ENCODE measurements around the gene WTIP. TPM values are rescaled to one million over a fixed set of nuclear protein-coding genes. Genes with fewer than 3 reads are reported as not detected.

The WTIP gene
- total RNA-seq, 1 donor from 2014 or later = 127 TPM

- peak in 1 of 2 donors; percentile 68 for DNase-seq (ENCODE audit: low spot score in 2 of 2)
- H3K4me3 ChIP-seq = peak overlapping the region; percentile 88 to 98
- H3K27ac ChIP-seq = peak overlapping the region; percentile 66 to 95
- TF ChIP-seq, protein P1, sequence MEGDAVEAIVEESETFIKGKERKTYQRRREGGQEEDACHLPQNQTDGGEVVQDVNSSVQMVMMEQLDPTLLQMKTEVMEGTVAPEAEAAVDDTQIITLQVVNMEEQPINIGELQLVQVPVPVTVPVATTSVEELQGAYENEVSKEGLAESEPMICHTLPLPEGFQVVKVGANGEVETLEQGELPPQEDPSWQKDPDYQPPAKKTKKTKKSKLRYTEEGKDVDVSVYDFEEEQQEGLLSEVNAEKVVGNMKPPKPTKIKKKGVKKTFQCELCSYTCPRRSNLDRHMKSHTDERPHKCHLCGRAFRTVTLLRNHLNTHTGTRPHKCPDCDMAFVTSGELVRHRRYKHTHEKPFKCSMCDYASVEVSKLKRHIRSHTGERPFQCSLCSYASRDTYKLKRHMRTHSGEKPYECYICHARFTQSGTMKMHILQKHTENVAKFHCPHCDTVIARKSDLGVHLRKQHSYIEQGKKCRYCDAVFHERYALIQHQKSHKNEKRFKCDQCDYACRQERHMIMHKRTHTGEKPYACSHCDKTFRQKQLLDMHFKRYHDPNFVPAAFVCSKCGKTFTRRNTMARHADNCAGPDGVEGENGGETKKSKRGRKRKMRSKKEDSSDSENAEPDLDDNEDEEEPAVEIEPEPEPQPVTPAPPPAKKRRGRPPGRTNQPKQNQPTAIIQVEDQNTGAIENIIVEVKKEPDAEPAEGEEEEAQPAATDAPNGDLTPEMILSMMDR (IDR thresholded peaks at IDR 0.05) = no peak
- H3K4me1 ChIP-seq = peaks cover 6 to 18% of the 10 kb centered on the region in 2 donors
- H3K36me3 ChIP-seq = no peaks in the 10 kb centered on the region
- no peaks in the 10 kb centered on the region for H3K27me3 ChIP-seq
- no peaks in the 10 kb centered on the region for H3K9me3 ChIP-seq
- intact Hi-C loops (cut with DNase I) = loop anchor here (1.0 to 10.0 kb wide), 7 partner anchors 19 to 307 kb away; partner anchors contain the start of genes GARRE1, LSM14A and UBA2
Observed at GRCh38 chr19:34481861-34482379, 362 bp downstream of the WTIP start.

DNA sequence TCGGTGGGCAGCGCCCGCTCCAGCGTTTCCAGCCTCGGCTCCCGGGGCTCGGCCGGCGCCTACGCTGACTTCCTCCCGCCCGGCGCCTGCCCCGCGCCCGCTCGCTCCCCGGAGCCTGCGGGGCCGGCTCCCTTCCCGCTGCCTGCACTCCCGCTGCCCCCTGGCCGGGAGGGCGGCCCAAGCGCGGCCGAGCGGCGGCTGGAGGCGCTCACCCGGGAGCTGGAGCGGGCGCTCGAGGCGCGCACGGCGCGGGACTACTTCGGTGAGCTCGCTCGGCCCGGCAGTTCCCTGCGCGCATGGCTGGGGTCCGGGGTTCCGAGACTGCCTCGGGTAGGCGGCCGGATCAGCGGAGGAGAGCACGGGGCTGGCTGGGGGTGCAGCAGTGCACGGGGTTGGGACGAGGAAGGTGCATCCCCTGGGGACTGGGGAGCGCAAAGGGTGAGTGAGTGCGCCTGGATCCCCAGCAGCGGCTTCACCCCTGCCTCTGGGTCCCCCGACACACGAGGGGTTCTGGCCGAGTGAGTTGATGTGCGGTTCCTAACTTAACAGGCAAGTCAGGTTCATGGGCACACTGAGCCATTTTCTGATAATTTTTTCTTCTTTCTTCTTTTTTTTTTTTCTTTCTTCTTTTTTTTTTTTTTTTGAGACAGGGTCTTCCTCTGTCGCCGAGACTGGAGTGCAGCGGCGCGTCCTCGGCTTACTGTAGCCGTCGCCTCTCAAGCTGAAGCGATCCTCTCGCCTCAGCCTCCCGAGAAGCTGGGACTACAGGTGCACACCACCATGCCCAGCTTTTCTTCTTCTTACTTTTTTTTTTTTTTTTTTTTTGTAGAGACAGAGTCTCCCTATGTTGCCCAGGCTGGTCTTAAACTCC, 1.1 kb downstream of the WTIP start:
- peak overlapping the region; percentile 66 to 95 for H3K27ac ChIP-seq
- TF ChIP-seq, protein P1 (IDR thresholded peaks at IDR 0.05) = no peak
- peak overlapping the region; percentile 88 to 98 for H3K4me3 ChIP-seq
- H3K4me1 ChIP-seq = peaks cover 6 to 20% of the 10 kb centered on the region in 2 donors
- H3K27me3 ChIP-seq = no peaks in the 10 kb centered on the region
- H3K36me3 ChIP-seq = no peaks in the 10 kb centered on the region
- intact Hi-C loops (cut with DNase I) = loop anchor here (2.0 to 10.0 kb wide), 5 partner anchors 18 to 308 kb away; partner anchors contain the start of genes GARRE1 and LSM14A
- peak in 1 of 2 donors; percentile 59 for DNase-seq (ENCODE audit: low spot score in 2 of 2)
- no peaks in the 10 kb centered on the region for H3K9me3 ChIP-seq

GRCh38 chr19:34484328-34484727, 2.8 kb downstream of the WTIP start:
- no peaks in the 10 kb centered on the region for H3K36me3 ChIP-seq
- peak in 1 of 2 donors; percentile 64 for DNase-seq (ENCODE audit: low spot score in 2 of 2)
- intact Hi-C loops (cut with DNase I) = loop anchor here (5.0 to 10.0 kb wide), 4 partner anchors 37 to 310 kb away; partner anchors contain the start of genes GARRE1 and LSM14A
- peaks cover 6 to 23% of the 10 kb centered on the region in 2 donors for H3K4me1 ChIP-seq
- no peaks in the 10 kb centered on the region for H3K9me3 ChIP-seq
- H3K4me3 ChIP-seq = peak overlapping the region; percentile 19 to 88
- TF ChIP-seq, protein P1 (IDR thresholded peaks at IDR 0.05) = no peak
- no peaks in the 10 kb centered on the region for H3K27me3 ChIP-seq
- peak overlapping the region; percentile 33 to 58 for H3K27ac ChIP-seq

DNA sequence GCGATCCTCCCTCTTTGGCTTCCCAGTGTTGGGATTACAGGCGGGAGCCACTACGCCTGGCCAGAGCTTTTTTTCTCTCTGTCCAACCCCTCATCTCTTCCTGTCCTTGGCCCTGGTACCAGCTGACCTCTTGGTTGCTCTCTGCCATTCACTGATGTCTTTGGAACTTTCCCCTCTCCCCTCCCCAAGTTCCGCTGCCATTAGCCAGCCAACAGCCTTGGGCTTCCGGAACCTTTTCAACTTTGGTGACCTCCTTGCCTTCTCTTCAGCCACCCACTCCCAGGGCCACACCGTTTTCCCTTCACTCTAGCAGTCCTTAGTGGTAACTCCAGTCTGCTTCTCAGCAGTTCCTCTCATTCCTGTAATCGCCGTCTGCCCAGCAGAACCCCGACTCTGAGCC, 4.3 kb downstream of the WTIP start:
- intact Hi-C loops (cut with DNase I) = loop anchor here (10.0 kb wide), 2 partner anchors 231 to 311 kb away; partner anchors contain the start of genes GARRE1 and LSM14A
- H3K36me3 ChIP-seq = peaks cover 0 to 9% of the 10 kb centered on the region in 2 donors
- H3K4me1 ChIP-seq = peaks cover 6 to 17% of the 10 kb centered on the region in 2 donors

DNA sequence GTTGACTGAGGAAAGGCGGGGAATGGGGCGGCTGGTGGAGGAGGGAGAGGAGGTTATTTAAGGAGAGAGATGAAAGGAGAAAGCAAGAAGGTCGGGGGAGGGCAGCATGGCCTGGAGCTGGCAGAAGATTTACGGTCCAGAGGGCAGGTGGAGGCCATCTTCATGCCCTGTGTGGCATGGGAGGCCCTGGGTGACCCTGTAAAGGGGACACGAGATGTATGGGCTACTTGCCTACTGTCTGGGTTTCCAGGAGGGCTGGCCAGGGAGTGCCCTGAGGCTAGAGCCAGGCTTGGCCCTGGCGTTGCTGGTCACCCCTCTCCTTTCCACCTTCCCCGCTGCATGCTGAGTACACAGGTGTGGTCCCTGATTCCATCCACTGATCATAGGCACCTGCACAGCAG, 6.1 kb downstream of the WTIP start:
- TF ChIP-seq, protein P1 (IDR thresholded peaks at IDR 0.05) = no peak
- no peak overlapping the region for H3K4me3 ChIP-seq
- intact Hi-C loops (cut with DNase I) = loop anchor here (10.0 kb wide), 2 partner anchors 233 to 313 kb away; partner anchors contain the start of genes GARRE1 and LSM14A
- H3K4me1 ChIP-seq = peaks cover 6 to 13% of the 10 kb centered on the region in 2 donors
- H3K9me3 ChIP-seq = no peaks in the 10 kb centered on the region
- no peaks in the 10 kb centered on the region for H3K27me3 ChIP-seq
- peaks cover 0 to 27% of the 10 kb centered on the region in 2 donors for H3K36me3 ChIP-seq
- peak in 1 of 2 donors; percentile 52 for DNase-seq (ENCODE audit: low spot score in 2 of 2)
- H3K27ac ChIP-seq = peak overlapping the region in 1 of 2 donors; percentile 56

More for the DNA sequence above, 4.3 kb downstream of the WTIP start:
- Histone ChIP-seq H3K27ac (peak overlapping the region in 1 of 2 donors; percentile 56), H3K9me3 (no peaks in the 10 kb centered on the region), H3K27me3 (no peaks in the 10 kb centered on the region), H3K4me3 (no peak overlapping the region)
- no peak for DNase-seq (ENCODE audit: low spot score in 2 of 2)
- TF ChIP-seq, protein P1 (IDR thresholded peaks at IDR 0.05) = no peak
